ENCODE measurements around the gene LRP1B.

The LRP1B gene

GRCh38 chr2:141692829-141693228 is 438.0 kb downstream of the LRP1B start:
- no peak for DNase-seq (ENCODE audit: low read depth in 2 of 2)

GRCh38 chr2:141676139-141676538 is 454.7 kb downstream of the LRP1B start:
- DNase-seq (ENCODE audit: low read depth in 2 of 2) = no peak

GRCh38 chr2:141666191-141666590 is 464.6 kb downstream of the LRP1B start:
- DNase-seq (ENCODE audit: low read depth in 2 of 2) = no peak

- no peak for DNase-seq (ENCODE audit: low read depth in 2 of 2)
These were observed 470.6 kb downstream of the LRP1B start for GRCh38 chr2:141660232-141660631.

GRCh38 chr2:141654311-141654710 is 476.5 kb downstream of the LRP1B start:
- DNase-seq (ENCODE audit: low read depth in 2 of 2) = no peak

GRCh38 chr2:141653184-141653583 is 477.6 kb downstream of the LRP1B start:
- DNase-seq (ENCODE audit: low read depth in 2 of 2) = no peak

GRCh38 chr2:141652308-141652707 is 478.5 kb downstream of the LRP1B start:
- DNase-seq (ENCODE audit: low read depth in 2 of 2) = no peak

- no peak for DNase-seq (ENCODE audit: low read depth in 2 of 2)
These were observed 483.5 kb downstream of the LRP1B start for GRCh38 chr2:141647353-141647752.

- DNase-seq (ENCODE audit: low read depth in 2 of 2) = no peak
These were observed 489.4 kb downstream of the LRP1B start for GRCh38 chr2:141641462-141641861.

GRCh38 chr2:141639809-141640208 is 491.0 kb downstream of the LRP1B start:
- DNase-seq (ENCODE audit: low read depth in 2 of 2) = no peak

- DNase-seq (ENCODE audit: low read depth in 2 of 2) = no peak
These were observed 497.7 kb downstream of the LRP1B start for GRCh38 chr2:141633132-141633531.

- DNase-seq (ENCODE audit: low read depth in 2 of 2) = no peak
These were observed 500.3 kb downstream of the LRP1B start for GRCh38 chr2:141630407-141630930.

GRCh38 chr2:141620372-141620771 is 510.4 kb downstream of the LRP1B start:
- no peak for DNase-seq (ENCODE audit: low read depth in 2 of 2)

GRCh38 chr2:141618457-141618856 is 512.4 kb downstream of the LRP1B start:
- no peak for DNase-seq (ENCODE audit: low read depth in 2 of 2)

GRCh38 chr2:141611981-141612380 is 518.8 kb downstream of the LRP1B start:
- no peak for DNase-seq (ENCODE audit: low read depth in 2 of 2)

GRCh38 chr2:141611176-141611571 is 519.6 kb downstream of the LRP1B start:
- DNase-seq (ENCODE audit: low read depth in 2 of 2) = no peak

- no peak for DNase-seq (ENCODE audit: low read depth in 2 of 2)
These were observed 520.1 kb downstream of the LRP1B start for GRCh38 chr2:141610564-141611175.

GRCh38 chr2:141605163-141605562 is 525.7 kb downstream of the LRP1B start:
- DNase-seq (ENCODE audit: low read depth in 2 of 2) = no peak

- no peak for DNase-seq (ENCODE audit: low read depth in 2 of 2)
These were observed 529.2 kb downstream of the LRP1B start for GRCh38 chr2:141601511-141602152.

- no peak for DNase-seq (ENCODE audit: low read depth in 2 of 2)
These were observed 531.1 kb downstream of the LRP1B start for GRCh38 chr2:141599721-141600120.

GRCh38 chr2:141598982-141599381 is 531.8 kb downstream of the LRP1B start:
- DNase-seq (ENCODE audit: low read depth in 2 of 2) = no peak

GRCh38 chr2:141595316-141595920 is 535.4 kb downstream of the LRP1B start:
- no peak for DNase-seq (ENCODE audit: low read depth in 2 of 2)

GRCh38 chr2:141591787-141592186 is 539.0 kb downstream of the LRP1B start:
- DNase-seq (ENCODE audit: low read depth in 2 of 2) = no peak
